Panc1 (cell line): Measurements from ENCODE around the gene RIPPLY3.

Source experiments
- CTCF ChIP-seq: fragments of 450-650 bp; IDR thresholded peaks from 2 replicates; pipeline ENCODE4 v1.5.1; 2017; ENCODE audit warnings: mild to moderate bottlenecking
- POLR2AphosphoS5 ChIP-seq: IDR thresholded peaks from 2 replicates; pipeline ENCODE4 v1.6.1; 2012; ENCODE audit warnings: mild to moderate bottlenecking, low read depth, low read length, moderate library complexity
- SIN3A ChIP-seq: IDR thresholded peaks from 2 replicates; pipeline ENCODE4 v1.6.1; 2012; ENCODE audit warnings: low read depth, mild to moderate bottlenecking, low read length, moderate library complexity, borderline replicate concordance; ENCODE audit not compliant: insufficient read depth
- TCF7L2 ChIP-seq: IDR thresholded peaks from 2 replicates; pipeline ENCODE4 v1.6.1; 2011; ENCODE audit warnings: mild to moderate bottlenecking, low read depth, low read length, inconsistent platforms
- TF ChIP-seq, protein P1 (sequence below), 2 experiments: IDR thresholded peaks; 2 replicates each; pipeline ENCODE4 v1.6.1; 2011 to 2012; ENCODE audit warnings: low read depth in 2 of 2, control low read depth in 1 of 2, low read length in 1 of 2, mild to moderate bottlenecking in 1 of 2, moderate library complexity in 1 of 2; ENCODE audit not compliant: insufficient read depth in 1 of 2

GRCh38 chr21:37045556-37045955, 39.1 kb downstream of the RIPPLY3 start:
- no peak for TF ChIP-seq CTCF
- no peak for TF ChIP-seq POLR2AphosphoS5
- no peak for TF ChIP-seq SIN3A
- TF ChIP-seq, protein P1, sequence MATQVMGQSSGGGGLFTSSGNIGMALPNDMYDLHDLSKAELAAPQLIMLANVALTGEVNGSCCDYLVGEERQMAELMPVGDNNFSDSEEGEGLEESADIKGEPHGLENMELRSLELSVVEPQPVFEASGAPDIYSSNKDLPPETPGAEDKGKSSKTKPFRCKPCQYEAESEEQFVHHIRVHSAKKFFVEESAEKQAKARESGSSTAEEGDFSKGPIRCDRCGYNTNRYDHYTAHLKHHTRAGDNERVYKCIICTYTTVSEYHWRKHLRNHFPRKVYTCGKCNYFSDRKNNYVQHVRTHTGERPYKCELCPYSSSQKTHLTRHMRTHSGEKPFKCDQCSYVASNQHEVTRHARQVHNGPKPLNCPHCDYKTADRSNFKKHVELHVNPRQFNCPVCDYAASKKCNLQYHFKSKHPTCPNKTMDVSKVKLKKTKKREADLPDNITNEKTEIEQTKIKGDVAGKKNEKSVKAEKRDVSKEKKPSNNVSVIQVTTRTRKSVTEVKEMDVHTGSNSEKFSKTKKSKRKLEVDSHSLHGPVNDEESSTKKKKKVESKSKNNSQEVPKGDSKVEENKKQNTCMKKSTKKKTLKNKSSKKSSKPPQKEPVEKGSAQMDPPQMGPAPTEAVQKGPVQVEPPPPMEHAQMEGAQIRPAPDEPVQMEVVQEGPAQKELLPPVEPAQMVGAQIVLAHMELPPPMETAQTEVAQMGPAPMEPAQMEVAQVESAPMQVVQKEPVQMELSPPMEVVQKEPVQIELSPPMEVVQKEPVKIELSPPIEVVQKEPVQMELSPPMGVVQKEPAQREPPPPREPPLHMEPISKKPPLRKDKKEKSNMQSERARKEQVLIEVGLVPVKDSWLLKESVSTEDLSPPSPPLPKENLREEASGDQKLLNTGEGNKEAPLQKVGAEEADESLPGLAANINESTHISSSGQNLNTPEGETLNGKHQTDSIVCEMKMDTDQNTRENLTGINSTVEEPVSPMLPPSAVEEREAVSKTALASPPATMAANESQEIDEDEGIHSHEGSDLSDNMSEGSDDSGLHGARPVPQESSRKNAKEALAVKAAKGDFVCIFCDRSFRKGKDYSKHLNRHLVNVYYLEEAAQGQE (IDR thresholded peaks at IDR 0.05; ENCODE audit: insufficient read depth in 1 of 2, low read depth in 2 of 2, low read length in 1 of 2), result no peak
- TF ChIP-seq TCF7L2, result no peak
